Adrenal gland (tissue), 5 donors: ENCODE results near the gene CLMP.

Experiments
- POLR2A ChIP-seq, 2 donors: fragments of 450-650 bp; IDR thresholded peaks; one replicate each; pipeline ENCODE4 v1.6.1; 2017; ENCODE audit warnings: antibody characterized with exemption in 2 of 2, mild to moderate bottlenecking in 2 of 2, moderate library complexity in 1 of 2
- TF ChIP-seq, protein P1 (sequence below), 6 experiments: fragments of 450-650 bp in 4 of 6; fragments of 200-600 bp in 2 of 6; sonication (generic) in 1 of 6; IDR thresholded peaks; 1 replicate in 5 of 6; 2 replicates in 1 of 6; pipeline versions ENCODE4 v1.5.1 to v1.8.0; 2016 to 2021; ENCODE audit warnings: antibody characterized with exemption in 6 of 6, mild to moderate bottlenecking in 2 of 6, moderate library complexity in 1 of 6
- donor health status: DM: no; HTN: no; CAD: no.

DNA sequence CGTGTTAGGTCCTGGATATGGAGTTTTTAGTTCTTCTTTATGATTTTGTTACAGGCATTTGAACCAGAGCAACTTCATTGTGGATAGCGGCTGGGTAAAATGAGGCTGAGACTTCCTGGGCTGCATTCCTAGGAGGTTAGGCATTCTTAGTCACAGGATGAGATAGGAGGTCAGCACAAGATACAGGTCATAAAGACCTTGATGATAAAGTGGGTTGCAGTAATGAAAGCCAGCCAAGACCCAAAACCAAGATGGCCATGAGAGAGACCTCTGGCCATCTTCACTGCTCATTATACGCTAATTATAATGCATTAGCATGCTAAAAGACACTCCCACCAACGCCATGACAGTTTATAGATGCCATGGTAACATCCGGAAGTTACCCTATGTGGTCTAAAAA, 23.4 kb upstream of the CLMP start:
- TF ChIP-seq POLR2A (IDR thresholded peaks at IDR 0.05): no peak
- TF ChIP-seq, protein P1, sequence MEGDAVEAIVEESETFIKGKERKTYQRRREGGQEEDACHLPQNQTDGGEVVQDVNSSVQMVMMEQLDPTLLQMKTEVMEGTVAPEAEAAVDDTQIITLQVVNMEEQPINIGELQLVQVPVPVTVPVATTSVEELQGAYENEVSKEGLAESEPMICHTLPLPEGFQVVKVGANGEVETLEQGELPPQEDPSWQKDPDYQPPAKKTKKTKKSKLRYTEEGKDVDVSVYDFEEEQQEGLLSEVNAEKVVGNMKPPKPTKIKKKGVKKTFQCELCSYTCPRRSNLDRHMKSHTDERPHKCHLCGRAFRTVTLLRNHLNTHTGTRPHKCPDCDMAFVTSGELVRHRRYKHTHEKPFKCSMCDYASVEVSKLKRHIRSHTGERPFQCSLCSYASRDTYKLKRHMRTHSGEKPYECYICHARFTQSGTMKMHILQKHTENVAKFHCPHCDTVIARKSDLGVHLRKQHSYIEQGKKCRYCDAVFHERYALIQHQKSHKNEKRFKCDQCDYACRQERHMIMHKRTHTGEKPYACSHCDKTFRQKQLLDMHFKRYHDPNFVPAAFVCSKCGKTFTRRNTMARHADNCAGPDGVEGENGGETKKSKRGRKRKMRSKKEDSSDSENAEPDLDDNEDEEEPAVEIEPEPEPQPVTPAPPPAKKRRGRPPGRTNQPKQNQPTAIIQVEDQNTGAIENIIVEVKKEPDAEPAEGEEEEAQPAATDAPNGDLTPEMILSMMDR (IDR thresholded peaks at IDR 0.05): no peak
